ENCODE measurements around the gene ZFP92. TPM values are rescaled to one million over a fixed set of nuclear protein-coding genes. Genes with fewer than 3 reads are reported as not detected.

Gene ZFP92
- total RNA-seq, 2 donors from 2014 or later, result 0.23 to 3.4 TPM

- Histone ChIP-seq H3K9me3 (no peaks in the 10 kb centered on the region), H3K27me3 (replicated peaks; ENCODE audit: insufficient read depth) (no peaks in the 10 kb centered on the region), H3K4me3 (no peak overlapping the region), H3K36me3 (no peaks in the 10 kb centered on the region), H3K27ac (no peak overlapping the region), H3K4me1 (replicated peaks) (no peaks in the 10 kb centered on the region)
- WGBS, result 59% methylated on average over 9 of the region's 23 CpGs
- DNase-seq (ENCODE audit: low spot score), result no peak
- no peak for TF ChIP-seq POLR2A (IDR thresholded peaks at IDR 0.05)
- TF ChIP-seq POLR2AphosphoS5 (IDR thresholded peaks at IDR 0.05), result no peak
- TF ChIP-seq CTCF (IDR thresholded peaks at IDR 0.05), result no peak
- intact Hi-C loops (cut with DNase I), result no loop called here
Observed at GRCh38 chrX:153412746-153413720, 1.8 kb downstream of the ZFP92 start.

GRCh38 chrX:153413731-153414130 lies 2.5 kb downstream of the ZFP92 start:
- no peak for DNase-seq (ENCODE audit: low spot score)
- H3K36me3 ChIP-seq, result no peaks in the 10 kb centered on the region
- intact Hi-C loops (cut with DNase I), result no loop called here
- H3K4me1 ChIP-seq (replicated peaks), result no peaks in the 10 kb centered on the region
- TF ChIP-seq POLR2AphosphoS5 (IDR thresholded peaks at IDR 0.05) (no peak), CTCF (IDR thresholded peaks at IDR 0.05) (no peak), POLR2A (IDR thresholded peaks at IDR 0.05) (no peak)
- H3K27me3 ChIP-seq (replicated peaks; ENCODE audit: insufficient read depth), result no peaks in the 10 kb centered on the region
- no peak overlapping the region for H3K27ac ChIP-seq
- no peak overlapping the region for H3K4me3 ChIP-seq
- no peaks in the 10 kb centered on the region for H3K9me3 ChIP-seq
- 80% methylated on average over 2 of the region's 11 CpGs for WGBS

- Histone ChIP-seq H3K9me3 (no peaks in the 10 kb centered on the region), H3K36me3 (no peaks in the 10 kb centered on the region), H3K27me3 (replicated peaks; ENCODE audit: insufficient read depth) (no peaks in the 10 kb centered on the region), H3K27ac (no peak overlapping the region), H3K4me1 (replicated peaks) (no peaks in the 10 kb centered on the region), H3K4me3 (no peak overlapping the region)
- DNase-seq (ENCODE audit: low spot score), result no peak
- TF ChIP-seq POLR2AphosphoS5 (IDR thresholded peaks at IDR 0.05) (no peak), POLR2A (IDR thresholded peaks at IDR 0.05) (no peak), CTCF (IDR thresholded peaks at IDR 0.05) (no peak)
- intact Hi-C loops (cut with DNase I), result no loop called here
- 69% methylated on average over 9 of the region's 9 CpGs for WGBS
Observed at GRCh38 chrX:153414856-153415510, 3.7 kb downstream of the ZFP92 start.

GRCh38 chrX:153416781-153417450 lies 5.6 kb downstream of the ZFP92 start:
- no peak for TF ChIP-seq POLR2AphosphoS5 (IDR thresholded peaks at IDR 0.05)
- TF ChIP-seq POLR2A (IDR thresholded peaks at IDR 0.05), result no peak
- no peak for TF ChIP-seq CTCF (IDR thresholded peaks at IDR 0.05)
- Histone ChIP-seq H3K4me1 (replicated peaks) (no peaks in the 10 kb centered on the region), H3K27ac (no peak overlapping the region), H3K27me3 (replicated peaks; ENCODE audit: insufficient read depth) (no peaks in the 10 kb centered on the region), H3K4me3 (no peak overlapping the region), H3K9me3 (no peaks in the 10 kb centered on the region), H3K36me3 (no peaks in the 10 kb centered on the region)
- 48% methylated on average over 12 of the region's 12 CpGs for WGBS
- intact Hi-C loops (cut with DNase I), result no loop called here
- no peak for DNase-seq (ENCODE audit: low spot score)

Data from prostate gland (tissue), 2 donors.